ENCODE data around the gene XPO6. TPM values are rescaled to one million over a fixed set of nuclear protein-coding genes. Genes with fewer than 3 reads are reported as not detected.

XPO6 gene
- total RNA-seq, 1 experiment from 2014 or later: 124 TPM

DNA sequence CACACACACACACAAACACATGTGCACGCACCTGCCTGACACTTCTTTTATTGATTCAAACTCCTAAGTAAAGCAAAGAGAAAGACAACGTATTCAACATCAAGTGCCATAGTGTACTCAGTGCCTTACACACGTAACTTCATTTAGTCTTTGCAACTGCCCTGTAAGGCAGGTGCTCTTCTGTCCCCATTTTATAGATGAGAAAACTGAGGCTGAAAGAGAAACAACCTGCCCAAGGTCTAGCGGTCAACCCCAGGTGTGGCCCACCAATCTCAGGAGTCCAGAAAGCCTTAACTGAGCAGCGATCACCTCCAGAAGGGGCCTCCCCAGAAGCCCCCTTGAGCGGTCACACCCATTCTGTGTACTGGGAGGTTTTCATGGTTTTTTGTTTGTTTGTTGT lies 137.9 kb downstream of the XPO6 start:
- Histone ChIP-seq H3K23me2 (ENCODE audit: insufficient read length, low read depth, low read length, poor library complexity, severe bottlenecking) (no peaks in the 10 kb centered on the region), H3K4ac (ENCODE audit: low read depth, low read length) (no peak overlapping the region), H3K56ac (ENCODE audit: insufficient read length, low read depth, low read length) (no peak overlapping the region), H3K9ac (ENCODE audit: extremely low read depth, insufficient read length, low read length) (no peak overlapping the region), H4K8ac (replicated peaks; ENCODE audit: insufficient read length, low read depth, low read length) (no peak overlapping the region), H3K18ac (ENCODE audit: insufficient read length, low read depth, low read length) (no peak overlapping the region), H2BK5ac (ENCODE audit: insufficient read length, low read length) (no peak overlapping the region), H3K4me2 (ENCODE audit: insufficient read depth, insufficient read length, low read length) (no peak overlapping the region), H2BK15ac (ENCODE audit: low read depth, low read length) (no peak overlapping the region), H2BK12ac (ENCODE audit: insufficient read length, low read depth, low read length) (no peak overlapping the region), H4K20me1 (ENCODE audit: control insufficient read depth, insufficient read depth, insufficient read length) (no peaks in the 10 kb centered on the region), H3K14ac (ENCODE audit: insufficient read depth, low read length) (no peak overlapping the region), H3K27ac (ENCODE audit: insufficient read length, low read depth, low read length) (no peak overlapping the region), H3K23ac (ENCODE audit: insufficient read length, low read depth, low read length) (no peak overlapping the region), H2BK20ac (ENCODE audit: low read depth, low read length, poor library complexity, severe bottlenecking) (no peak overlapping the region), H3K79me1 (ENCODE audit: insufficient read depth, low read depth, low read length, poor library complexity, severe bottlenecking) (no peaks in the 10 kb centered on the region), H4K5ac (ENCODE audit: insufficient read length, low read depth, low read length) (no peak overlapping the region), H4K91ac (ENCODE audit: insufficient read length, low read depth, low read length) (no peak overlapping the region), H3T11ph (ENCODE audit: low read length) (no peak overlapping the region), H3K9me3 (ENCODE audit: control insufficient read depth, low read depth, low read length) (no peaks in the 10 kb centered on the region), H3K27me3 (ENCODE audit: insufficient read depth, low read length) (no peaks in the 10 kb centered on the region), H3K4me1 (ENCODE audit: insufficient read depth, low read length) (no peaks in the 10 kb centered on the region), H2BK120ac (ENCODE audit: low read depth, low read length, poor library complexity, severe bottlenecking) (no peak overlapping the region), H2AFZ (ENCODE audit: low read length) (no peak overlapping the region), H3K79me2 (ENCODE audit: insufficient read depth, low read length) (no peaks in the 10 kb centered on the region), H2AK5ac (ENCODE audit: insufficient read length, low read length) (no peak overlapping the region)
- Mint-ChIP-seq H3K4me1 (peaks cover under 1 to 1% of the 10 kb centered on the region in 2 experiments; a peak in 1 of 4 replicates), H3K4me3 (no peak overlapping the region), H3K27me3 (ENCODE audit: low read depth) (peaks cover 10% of the 10 kb centered on the region), H3K27ac (no peak overlapping the region), H3K9me3 (no peaks in the 10 kb centered on the region; a peak in 1 of 5 replicates), H3K36me3 (ENCODE audit: insufficient read depth in 1 of 3, low read depth in 3 of 3) (no peaks in the 10 kb centered on the region)
- TF ChIP-seq CTCF (conservative IDR thresholded peaks at IDR 0.05): no peak
- no CpG with 5 or more reads among the region's 6 CpGs for WGBS (ENCODE audit: extremely low coverage, insufficient read length, low lambda C conversion rate)
- no peak for DNase-seq

Data from H9 (cell line).